Pulmonary artery endothelial cell (primary cell): Measurements from ENCODE around the gene IKBKE. TPM values are rescaled to one million over a fixed set of nuclear protein-coding genes. Genes with fewer than 3 reads are reported as not detected.

Experiments
- DNase-seq: peaks from one replicate; pipeline ENCODE4 v3.0.0-alpha.2; 2011; ENCODE audit warnings: low read depth, low spot score
- total RNA-seq: library from RNA; depleted of rRNA; stranded (reverse); fragments of >200 nt; gene quantifications from 2 replicates; pipeline ENCODE4 v1.2.3, GENCODE V29; 2014

Gene IKBKE
- total RNA-seq, 1 donor from 2014 or later: 14.8 TPM

DNA sequence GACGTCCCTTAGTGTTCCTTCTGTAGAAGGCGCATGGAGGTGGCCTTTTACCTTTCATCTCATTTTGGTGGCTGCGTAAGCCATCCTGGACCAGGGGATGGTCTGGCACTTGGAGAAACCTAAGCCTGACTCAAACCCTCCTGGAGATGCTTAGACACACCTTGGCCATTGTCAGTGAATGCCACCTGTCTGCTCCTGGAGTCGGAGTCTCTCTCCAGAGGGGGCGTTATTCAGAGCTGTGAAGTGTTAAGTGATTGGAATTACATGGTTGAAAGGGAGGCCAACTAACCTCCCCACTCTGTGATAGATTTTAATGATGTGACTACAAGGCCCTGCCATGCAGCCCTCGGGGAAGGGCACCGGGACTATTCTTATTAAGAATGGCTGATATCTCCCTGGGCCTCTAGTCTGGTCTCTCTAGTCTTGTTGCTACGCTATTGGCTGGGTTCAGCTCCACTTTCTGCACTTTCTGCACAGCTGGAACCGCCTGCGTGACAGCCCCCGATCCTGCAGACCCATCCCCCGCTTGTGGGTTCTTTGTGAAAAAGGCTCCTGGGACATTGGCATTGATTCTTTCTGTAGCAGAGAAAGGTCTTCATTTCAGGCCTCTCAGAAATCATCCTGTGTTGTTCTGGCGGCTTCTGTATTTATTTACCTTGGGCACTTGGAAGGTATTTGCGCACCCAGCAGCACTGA is 41.2 kb downstream of the IKBKE start:
- no peak for DNase-seq

DNA sequence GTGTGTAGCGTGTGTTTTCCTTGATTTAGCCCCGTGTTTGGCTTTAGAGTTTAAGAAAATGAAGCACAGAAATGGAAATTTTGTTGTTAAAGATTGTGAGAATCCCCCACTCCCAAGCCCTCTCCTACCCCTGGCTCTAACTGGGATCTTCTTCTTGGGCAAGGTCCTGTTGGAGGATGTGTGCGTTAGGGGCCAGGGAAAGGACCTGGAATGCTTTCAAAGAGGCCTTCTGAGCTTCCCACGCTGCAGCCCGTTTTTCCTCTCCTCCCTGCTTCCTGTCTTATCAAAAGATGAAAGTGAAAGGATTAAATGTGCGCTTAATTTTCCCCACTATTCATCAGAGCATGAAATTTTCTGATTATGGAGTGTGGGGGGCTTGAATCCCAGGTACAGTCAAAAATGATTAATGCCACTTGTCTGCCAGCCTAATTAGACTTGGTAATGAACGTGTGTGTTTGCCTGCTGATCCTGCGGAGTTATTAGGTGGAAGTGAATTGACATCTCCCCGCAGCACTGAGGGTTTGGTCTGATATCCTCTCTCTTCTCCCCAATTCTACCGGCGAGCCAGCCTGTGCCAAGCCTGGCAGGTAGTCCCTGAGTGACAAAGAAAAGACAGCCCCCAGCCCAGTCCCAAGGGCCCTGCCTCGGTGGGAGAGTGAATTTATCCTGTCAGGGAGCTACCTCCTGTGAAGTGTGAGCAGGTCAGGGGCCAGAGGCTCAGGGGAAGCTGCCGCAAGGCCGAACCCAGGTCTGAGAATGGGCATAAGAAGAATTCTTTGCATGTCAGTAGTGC is 42.0 kb downstream of the IKBKE start:
- DNase-seq: no peak

DNA sequence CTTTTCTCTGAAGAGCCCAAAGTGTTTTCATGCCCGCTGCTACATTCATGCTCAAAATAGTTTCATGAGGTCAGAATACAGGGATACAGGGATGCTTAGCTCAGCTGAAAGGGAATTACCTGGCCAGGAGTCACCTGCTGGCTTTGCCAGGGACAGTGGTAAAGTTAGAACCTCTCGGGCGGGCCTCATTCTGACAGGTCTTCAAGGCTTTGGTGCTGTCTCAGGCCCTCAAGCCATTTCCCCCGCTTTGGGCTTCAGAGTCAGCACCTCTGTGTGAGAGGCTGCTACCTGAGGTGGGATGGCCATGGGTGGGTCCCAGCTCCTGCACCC is 42.5 kb downstream of the IKBKE start:
- DNase-seq: no peak

DNA sequence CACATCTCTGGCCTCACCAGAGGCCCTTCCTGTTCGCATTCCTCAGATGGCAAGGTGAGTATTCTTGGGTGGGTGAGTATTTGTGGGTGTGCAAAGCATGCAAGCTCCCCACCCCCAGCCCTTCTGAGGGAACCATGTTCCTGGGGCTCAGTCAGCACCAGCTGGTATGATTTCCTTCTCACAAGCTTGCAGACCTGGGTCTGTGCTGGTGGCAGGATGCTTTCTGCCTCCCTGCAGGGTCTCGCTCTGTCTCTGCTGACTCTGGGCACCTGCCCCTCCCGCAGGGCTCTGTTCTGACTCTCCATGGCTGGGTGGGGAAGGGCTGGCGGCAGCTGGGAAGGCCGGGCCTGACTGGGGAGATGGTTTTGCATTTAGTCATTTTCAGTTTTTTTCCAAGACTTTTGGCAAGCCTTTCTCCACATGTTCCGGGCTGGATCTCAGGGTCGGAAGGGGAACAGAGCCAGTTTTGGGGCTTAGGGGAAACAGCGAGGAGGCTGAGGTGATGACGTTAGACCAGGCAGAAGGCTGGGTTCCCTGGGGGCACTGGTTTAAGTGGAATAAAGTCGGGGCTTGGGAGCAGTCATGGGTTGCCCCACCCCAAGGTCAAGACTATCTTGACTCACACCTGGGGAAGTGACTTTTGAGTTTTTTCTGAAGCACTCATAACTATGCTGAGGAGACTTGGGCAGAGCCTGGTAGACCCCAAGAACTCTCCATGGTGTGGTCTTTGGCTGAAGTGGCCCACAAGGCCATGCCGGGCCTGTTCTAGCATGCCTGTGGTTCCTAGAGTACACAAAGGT is 43.2 kb downstream of the IKBKE start:
- DNase-seq: no peak

DNA sequence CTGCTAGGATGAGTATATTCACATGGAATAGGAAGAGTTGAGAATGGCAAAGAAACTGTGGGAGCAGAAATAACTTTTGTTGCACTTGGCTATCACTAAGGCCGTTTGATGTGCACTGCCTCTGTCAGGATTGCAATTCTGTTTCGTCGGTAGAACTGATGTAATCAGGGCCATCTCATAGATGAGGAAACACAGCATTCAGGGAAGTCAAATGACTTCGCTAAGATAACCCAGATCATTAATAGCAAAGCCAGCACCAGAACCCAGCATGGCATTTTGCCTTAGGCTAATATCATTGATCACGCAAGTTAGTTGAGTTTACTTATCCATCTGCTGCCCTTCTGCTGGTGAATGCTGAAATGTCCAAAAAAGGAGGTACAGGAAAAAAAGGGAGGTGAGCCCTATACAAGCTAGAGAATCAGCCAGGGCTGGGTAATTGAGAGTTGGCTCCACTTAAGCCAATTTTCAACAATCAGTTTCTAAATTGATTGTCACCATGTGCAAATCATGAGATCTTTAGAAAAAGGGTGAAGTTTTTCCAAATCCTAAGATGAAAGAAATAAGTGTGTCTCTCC is 44.6 kb downstream of the IKBKE start:
- no peak for DNase-seq

DNA sequence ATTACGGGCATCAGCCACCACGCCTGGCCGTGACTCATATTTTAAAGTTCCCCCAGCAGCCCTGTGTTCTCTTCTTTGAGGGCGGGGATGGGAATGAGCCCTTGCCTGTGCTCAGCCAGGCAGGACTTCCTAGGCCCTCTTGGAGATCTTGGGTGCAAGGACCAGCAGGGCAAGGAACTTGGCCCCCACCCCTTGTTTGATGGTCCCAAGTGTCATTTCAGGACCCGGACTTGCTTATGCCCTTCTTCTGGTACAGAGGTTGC is 46.4 kb downstream of the IKBKE start:
- DNase-seq: no peak

DNA sequence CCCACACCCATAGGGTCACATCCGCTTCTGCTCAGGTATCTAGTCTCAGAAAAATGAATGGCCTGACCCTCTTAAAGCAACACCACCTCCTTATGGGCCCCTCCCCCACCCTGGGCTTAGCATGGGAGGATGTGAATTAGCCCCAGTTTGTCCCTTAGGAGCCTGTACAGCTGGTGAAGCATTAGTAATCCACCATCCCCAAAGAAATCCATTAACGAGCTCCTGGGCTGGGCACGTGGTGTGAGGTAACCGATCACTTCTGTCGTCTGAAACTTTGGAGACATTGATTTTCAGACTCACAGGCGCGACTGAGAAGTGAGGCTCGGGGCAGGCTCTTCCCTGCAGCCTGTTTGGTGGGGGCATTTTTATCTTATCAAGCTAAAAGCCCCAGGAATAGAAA is 47.5 kb downstream of the IKBKE start:
- no peak for DNase-seq

DNA sequence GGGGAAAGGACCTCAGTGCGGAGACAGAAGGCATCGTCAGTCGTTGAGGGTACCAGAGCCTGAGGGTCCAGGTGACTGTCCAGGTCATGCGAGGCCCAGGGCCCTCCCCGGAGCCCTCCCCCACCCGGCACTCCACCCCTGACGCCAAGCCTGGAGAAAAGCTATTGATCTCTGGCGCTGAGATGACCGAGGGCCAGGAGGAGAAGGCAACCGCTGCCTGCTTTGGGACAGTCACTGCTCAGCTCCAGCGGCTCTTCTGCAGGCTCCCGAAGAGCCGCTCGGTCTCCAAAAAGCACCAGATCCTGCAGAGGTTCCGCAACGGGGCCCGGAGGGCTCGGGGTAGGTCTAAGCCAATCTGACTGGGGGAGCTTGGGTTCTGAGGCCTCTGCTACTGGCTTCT is 47.9 kb downstream of the IKBKE start:
- DNase-seq: no peak

DNA sequence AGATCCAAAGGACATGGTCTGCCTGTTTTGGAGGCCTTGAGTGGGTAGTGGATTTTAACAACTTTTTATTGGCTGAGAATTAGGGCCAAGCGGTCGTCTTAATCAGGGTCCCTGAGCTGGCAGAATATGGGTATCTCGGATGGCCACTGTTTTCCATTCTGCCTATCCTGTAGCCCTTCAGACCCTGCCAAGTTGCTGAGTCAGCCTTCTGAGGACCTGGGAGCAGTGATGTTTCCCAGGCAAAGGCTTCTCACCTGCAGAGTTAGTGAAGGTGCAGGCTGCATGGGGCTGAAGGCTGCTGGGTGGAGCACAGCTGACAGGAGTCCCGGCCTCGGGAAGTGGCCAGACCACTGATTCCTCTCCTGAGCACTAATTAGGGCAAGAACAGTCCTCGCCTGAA is 48.5 kb downstream of the IKBKE start:
- DNase-seq: no peak

DNA sequence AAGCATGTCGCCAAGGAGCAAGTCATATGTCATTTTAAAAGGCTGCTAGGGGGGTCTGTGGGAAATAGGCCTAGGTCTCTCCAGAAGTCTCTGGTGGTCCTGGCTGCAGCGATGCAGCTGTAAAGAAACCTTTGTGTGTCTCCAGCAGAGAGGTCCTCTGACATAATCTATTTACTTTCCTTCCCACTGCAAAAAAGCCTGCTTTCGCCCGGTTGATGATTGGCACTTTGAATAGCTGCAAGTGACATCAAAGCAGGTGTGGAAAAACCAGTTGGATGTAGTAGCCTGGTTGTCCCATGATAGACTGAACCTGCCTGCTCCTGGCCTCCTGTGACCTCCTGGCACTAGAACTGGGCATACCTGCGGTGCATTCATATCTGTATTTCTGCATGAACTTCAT is 50.9 kb downstream of the IKBKE start:
- no peak for DNase-seq

DNA sequence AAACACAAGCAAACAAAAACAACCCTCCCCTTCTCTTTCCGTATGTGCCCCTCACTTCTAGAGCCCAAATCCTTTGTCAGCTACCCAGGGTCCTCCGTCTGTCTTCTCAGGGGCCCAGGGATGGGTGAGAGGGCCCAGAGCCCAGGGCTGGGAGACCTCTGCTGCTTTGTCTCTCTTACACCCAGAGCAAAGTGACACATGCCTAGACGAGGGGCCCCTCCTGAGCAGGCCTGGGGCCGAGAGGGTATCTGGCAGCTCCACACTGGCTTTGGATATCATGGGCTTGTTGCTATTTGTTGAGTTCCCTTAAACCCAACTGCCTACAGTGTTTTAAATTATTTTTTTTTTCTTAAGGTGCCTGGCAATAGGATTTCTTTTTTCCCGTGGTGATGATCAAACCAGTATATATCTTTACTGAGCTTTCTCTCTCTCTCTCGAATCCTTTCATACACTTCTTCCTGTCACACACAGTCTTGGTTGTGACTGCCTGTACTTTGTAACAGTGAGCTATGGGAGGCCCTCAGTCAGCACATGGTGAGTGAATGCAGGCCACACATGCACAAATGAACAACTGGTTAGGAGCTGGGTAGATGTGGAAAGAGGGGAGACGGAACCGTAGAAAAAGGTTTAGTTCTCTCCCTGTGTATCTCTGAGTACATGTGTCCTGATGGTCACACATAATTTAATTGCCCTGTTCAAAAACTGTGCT is 51.6 kb downstream of the IKBKE start:
- no peak for DNase-seq

DNA sequence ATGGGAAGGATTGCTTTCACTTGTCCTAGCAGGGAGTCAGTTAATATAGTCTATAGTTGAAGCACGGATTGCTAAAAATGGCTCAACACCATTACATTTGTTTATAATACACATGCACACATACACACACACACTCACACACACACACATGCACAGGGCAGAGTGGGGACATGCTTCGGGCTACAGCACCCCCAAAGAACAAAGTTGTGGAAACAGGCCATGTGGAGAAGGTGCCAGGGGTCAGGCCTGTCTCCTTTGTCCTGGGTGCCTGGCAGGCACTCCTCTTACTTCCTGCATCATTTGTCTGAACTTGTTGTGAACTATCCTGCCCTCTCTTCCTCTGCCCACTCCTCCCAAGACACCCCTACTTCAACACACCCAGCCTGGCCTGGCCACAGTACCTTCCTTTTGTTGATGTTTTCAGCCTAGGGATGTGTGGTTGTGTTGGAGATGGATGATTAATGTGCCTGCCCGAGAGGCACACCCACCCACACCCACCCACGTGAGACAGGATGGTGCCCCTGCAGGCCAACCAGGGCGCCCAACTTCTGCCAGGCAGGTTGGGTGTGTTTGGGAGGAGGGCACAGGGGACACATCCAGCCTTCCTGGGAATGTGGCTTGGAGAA is 54.6 kb downstream of the IKBKE start:
- no peak for DNase-seq

DNA sequence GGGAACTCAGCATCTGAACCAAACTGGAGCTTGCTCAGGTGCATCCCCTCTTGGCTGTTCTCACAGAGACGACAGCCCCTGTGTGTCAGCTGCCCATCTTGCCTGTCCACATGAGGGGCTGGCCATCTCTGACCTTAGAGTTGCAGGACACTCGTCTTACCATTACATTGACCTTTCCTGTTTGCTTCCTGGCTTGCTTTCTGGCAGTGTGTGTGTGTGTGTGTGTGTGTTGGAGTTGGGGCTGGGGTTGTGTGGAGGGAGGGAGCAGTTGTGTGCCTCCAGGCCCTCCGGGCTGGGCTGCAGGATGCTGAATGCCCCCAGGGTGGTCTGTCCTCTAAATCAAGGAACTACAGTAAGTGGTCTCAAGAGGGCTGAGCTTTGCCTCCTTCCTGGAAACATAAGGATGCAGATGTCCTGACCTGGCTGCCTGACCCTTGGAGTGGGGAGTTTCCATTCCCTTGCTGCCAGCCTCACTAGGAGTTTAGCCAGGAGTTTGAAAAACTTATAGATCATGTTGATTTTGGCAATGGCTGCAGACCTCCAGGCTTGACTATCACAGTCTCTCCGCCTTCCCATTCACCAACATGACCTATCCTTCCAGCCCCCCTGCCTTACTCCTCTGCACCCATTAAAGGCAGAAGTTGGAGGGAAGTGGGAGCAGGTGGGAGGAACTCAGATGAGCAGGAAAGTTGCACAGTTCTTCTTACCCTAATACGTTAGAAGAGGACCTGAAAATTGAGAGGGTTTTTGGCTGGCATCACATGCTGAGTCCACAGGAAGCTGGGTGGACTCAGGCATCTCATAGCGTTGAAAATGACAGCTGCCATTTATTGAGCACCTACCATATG is 56.0 kb downstream of the IKBKE start:
- no peak for DNase-seq

DNA sequence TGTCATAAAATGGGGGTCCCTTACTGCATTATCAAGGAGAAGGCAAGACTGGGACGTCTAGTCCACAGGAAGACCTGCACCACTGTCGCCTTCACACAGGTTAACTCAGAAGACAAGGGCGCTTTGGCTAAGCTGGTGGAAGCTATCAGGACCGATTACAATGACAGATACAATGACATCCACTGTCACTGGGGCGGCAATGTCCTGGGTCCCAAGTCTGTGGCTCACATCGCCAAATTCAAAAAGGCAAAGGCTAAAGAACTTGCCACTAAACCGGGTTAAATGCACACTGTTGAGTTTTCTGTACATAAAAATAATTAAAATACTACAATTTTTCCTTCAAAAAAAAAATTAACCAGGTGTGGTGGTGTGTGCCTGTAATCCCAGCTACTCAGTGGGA is 59.1 kb downstream of the IKBKE start:
- DNase-seq: no peak

DNA sequence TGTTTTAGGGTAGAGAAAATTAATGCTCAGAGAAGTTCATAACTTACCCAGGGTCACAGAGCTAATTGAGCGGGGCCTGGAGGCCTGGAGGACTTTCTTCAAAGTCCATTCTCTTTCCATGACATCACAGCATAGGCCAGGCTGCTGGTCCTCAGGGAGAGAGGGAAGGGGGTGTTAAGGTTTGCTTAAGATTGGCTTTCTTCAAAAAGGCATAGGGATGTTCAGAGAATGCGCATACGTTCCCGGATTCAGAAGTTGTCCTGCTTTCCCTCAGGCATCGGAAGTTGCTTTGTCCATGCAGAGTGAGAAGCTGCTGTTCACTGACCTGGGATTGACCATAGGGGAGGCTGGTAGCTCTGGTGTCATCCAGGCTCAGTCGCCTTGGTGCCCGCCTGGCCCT is 62.1 kb downstream of the IKBKE start:
- DNase-seq: no peak

DNA sequence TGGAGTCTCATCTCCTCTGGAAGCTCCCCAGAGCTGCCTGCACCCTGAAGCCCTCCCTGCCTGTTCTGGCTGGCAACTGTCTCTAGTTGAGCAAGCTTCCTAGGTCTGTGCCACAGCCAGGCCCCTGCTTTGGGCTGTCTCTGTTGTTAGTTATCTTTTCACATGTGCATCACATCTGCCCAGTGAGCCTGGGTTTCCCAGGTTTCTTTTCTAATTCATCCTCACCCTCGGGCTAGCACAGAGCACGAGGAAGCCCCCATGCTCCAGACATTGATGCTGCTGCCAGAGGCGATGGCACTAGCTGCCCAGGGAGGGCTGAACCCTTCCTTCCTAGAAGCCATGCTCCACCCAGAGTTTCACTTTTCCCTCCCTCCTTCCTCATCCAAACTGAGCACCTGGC is 64.3 kb downstream of the IKBKE start:
- no peak for DNase-seq

DNA sequence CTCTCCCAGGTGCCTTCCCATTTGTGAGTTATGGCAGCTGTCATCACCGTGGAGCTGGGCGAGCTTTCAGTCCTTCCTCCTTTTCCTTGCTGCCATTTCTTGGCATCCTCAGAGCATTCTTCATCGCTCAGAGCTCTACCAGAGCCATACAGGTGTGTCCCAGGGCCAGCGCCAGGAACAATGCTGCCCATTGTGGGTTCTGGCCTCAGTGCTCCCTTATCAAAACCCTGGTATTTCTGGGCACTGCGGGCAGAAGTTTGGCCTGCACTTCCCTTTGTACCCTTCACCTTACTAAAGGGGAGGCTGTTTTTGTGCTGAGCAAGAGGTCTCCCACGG is 65.5 kb downstream of the IKBKE start:
- DNase-seq: no peak

DNA sequence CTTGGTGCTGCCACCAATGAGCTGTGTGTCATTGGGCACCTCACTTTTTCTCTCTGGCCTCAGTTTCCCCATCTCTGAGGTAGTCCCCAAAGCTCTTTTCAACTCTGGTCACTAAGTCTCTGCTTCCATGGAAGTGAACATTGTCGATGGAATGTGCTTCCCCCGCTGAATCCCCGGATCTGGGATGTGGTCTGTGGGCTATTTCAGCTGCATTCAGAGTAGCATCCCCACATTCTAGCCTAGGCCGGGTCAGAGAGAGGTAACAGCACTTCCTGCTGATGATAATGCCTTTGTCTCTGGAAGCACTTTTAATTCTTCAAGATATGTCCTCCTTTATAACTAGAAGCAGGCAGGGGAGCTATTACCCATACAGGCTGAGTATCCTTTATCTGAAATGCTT is 66.9 kb downstream of the IKBKE start:
- DNase-seq: no peak

DNA sequence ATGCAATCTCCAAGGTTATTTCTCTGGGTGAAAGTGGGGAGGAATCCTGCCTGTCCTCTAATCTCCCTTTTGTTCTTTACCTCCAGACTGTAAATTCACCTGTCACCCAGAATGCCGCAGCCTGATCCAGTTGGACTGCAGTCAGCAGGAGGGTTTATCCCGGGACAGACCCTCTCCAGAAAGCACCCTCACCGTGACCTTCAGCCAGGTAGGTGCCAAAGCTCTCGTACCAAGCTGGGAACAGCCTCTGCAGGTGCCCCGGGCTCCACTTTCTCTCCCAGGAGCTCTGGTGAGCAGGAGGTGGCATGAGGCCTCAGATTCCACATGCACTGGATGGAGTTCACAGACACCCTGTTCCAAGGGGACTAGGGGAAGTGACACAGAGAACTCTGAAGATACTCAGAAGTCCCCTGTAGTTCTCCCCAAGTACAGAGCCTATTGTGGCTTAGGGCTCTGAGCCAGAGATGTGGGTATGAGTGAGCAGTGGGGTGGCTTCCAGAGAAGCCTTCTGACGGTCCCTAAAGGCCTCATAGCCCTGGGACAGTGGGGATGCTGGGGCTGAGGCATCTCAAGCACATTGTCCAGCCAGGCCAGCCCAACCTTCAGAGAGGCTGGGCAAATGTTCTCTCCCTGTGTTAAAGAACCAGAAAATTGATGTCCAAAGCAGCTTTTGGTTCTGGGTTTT is 68.0 kb downstream of the IKBKE start:
- no peak for DNase-seq
